Smooth muscle cell (in vitro differentiated cells): ENCODE results near the gene NPAS3. TPM values are rescaled to one million over a fixed set of nuclear protein-coding genes. Genes with fewer than 3 reads are reported as not detected.

ENCODE experiments used
- DNase-seq: peaks from one replicate; lab custom pipeline; 2025; ENCODE audit not compliant: unreplicated experiment; lab: John Stamatoyannopoulos, UW
- H2AFZ ChIP-seq: fragments of 200-600 bp; sonication (generic); 2 replicates; pipeline ENCODE4 v1.6.0; 2016; ENCODE audit warnings: antibody characterized with exemption, low read depth, mild to moderate bottlenecking
- H3F3A ChIP-seq: fragments of 200-600 bp; sonication (generic); 2 replicates; pipeline ENCODE4 v1.6.0; 2017; ENCODE audit warnings: antibody characterized with exemption, low read depth
- H3K27ac ChIP-seq: fragments of 200-600 bp; sonication (generic); 2 replicates; pipeline ENCODE4 v1.5.1; 2016; ENCODE audit warnings: low read depth, mild to moderate bottlenecking
- H3K27me3 ChIP-seq: fragments of 200-600 bp; sonication (generic); 2 replicates; pipeline ENCODE4 v1.6.1; 2016; ENCODE audit warnings: low read depth, mild to moderate bottlenecking
- H3K36me3 ChIP-seq: fragments of 200-600 bp; sonication (generic); 2 replicates; pipeline ENCODE4 v1.5.1; 2016; ENCODE audit warnings: low read depth
- H3K4me1 ChIP-seq: fragments of 200-600 bp; sonication (generic); 2 replicates; pipeline ENCODE4 v1.5.1; 2016; ENCODE audit warnings: low read depth
- H3K4me2 ChIP-seq: fragments of 200-600 bp; sonication (generic); 2 replicates; pipeline ENCODE4 v1.6.0; 2016; ENCODE audit warnings: mild to moderate bottlenecking
- H3K4me3 ChIP-seq: fragments of 200-600 bp; sonication (generic); 2 replicates; pipeline ENCODE4 v1.5.1; 2016; ENCODE audit warnings: mild to moderate bottlenecking
- H3K79me2 ChIP-seq: fragments of 200-600 bp; sonication (generic); 2 replicates; pipeline ENCODE4 v1.6.0; 2016; ENCODE audit warnings: low read depth, mild to moderate bottlenecking
- H3K9ac ChIP-seq: fragments of 200-600 bp; sonication (generic); 2 replicates; pipeline ENCODE4 v1.6.0; 2016; ENCODE audit warnings: low read depth
- H3K9me3 ChIP-seq: fragments of 200-600 bp; sonication (generic); replicated peaks from 2 replicates; pipeline ENCODE4 v1.5.1; 2016; ENCODE audit warnings: low read depth
- H4K20me1 ChIP-seq: fragments of 200-600 bp; sonication (generic); 2 replicates; pipeline ENCODE4 v1.6.0; 2016; ENCODE audit warnings: low read depth
- CTCF ChIP-seq: fragments of 200-600 bp; sonication (generic); IDR thresholded peaks from 2 replicates; pipeline ENCODE4 v1.5.1; 2017; ENCODE audit warnings: borderline replicate concordance, mild to moderate bottlenecking, antibody characterized with exemption; ENCODE audit not compliant: insufficient read depth, poor library complexity, severe bottlenecking
- WGBS: methylation state at CpG from one replicate; pipeline ENCODE4 v1.1.7; 2016; ENCODE audit warnings: low lambda C conversion rate; 5-methylcytosine and 5-hydroxymethylcytosine counted together
- polyA plus RNA-seq: library from polyadenylated mRNA; unstranded; fragments of >200 nt; fragmentation: Nextera tagmentation; extraction: Ambion mirVana; gene quantifications from 2 replicates; pipeline ENCODE4 v1.2.1, GENCODE V29; 2016
- total RNA-seq: library from RNA; depleted of rRNA; stranded (reverse); fragments of >200 nt; gene quantifications from 2 replicates; pipeline ENCODE4 v1.2.3, GENCODE V29; 2014

NPAS3 gene
- total and polyA plus RNA-seq, 2 experiments from 2014 or later: 0.79 to 2.0 TPM

- no peaks in the 10 kb centered on the region for H3F3A ChIP-seq
- no peak overlapping the region for H3K4me2 ChIP-seq
- no peaks in the 10 kb centered on the region for H3K27me3 ChIP-seq
- WGBS: 92% methylated on average over 6 of the region's 6 CpGs
- H3K36me3 ChIP-seq: no peaks in the 10 kb centered on the region
- no peaks in the 10 kb centered on the region for H3K4me1 ChIP-seq
- no peak overlapping the region for H2AFZ ChIP-seq
- no peak for DNase-seq
- H3K9me3 ChIP-seq: no peaks in the 10 kb centered on the region
- no peak overlapping the region for H3K4me3 ChIP-seq
- no peak overlapping the region for H3K9ac ChIP-seq
- no peak overlapping the region for H3K27ac ChIP-seq
- no peaks in the 10 kb centered on the region for H4K20me1 ChIP-seq
- no peak for TF ChIP-seq CTCF
- H3K79me2 ChIP-seq: no peaks in the 10 kb centered on the region
These were observed 588.5 kb downstream of the NPAS3 start for GRCh38 chr14:33527023-33527634.

GRCh38 chr14:33528655-33529054, 590.0 kb downstream of the NPAS3 start:
- DNase-seq: no peak
- no peaks in the 10 kb centered on the region for H3K4me1 ChIP-seq
- H3K9ac ChIP-seq: no peak overlapping the region
- H3K79me2 ChIP-seq: no peaks in the 10 kb centered on the region
- no peaks in the 10 kb centered on the region for H3K9me3 ChIP-seq
- H3K27ac ChIP-seq: no peak overlapping the region
- no peak for TF ChIP-seq CTCF
- no peak overlapping the region for H2AFZ ChIP-seq
- no peaks in the 10 kb centered on the region for H4K20me1 ChIP-seq
- H3F3A ChIP-seq: no peaks in the 10 kb centered on the region
- 93% methylated on average over 4 of the region's 4 CpGs for WGBS
- no peak overlapping the region for H3K4me2 ChIP-seq
- H3K4me3 ChIP-seq: no peak overlapping the region
- no peaks in the 10 kb centered on the region for H3K27me3 ChIP-seq
- no peaks in the 10 kb centered on the region for H3K36me3 ChIP-seq

- no peaks in the 10 kb centered on the region for H3K27me3 ChIP-seq
- DNase-seq: no peak
- H3K79me2 ChIP-seq: no peaks in the 10 kb centered on the region
- no peak overlapping the region for H3K4me2 ChIP-seq
- no peak overlapping the region for H3K9ac ChIP-seq
- H4K20me1 ChIP-seq: no peaks in the 10 kb centered on the region
- H3K27ac ChIP-seq: no peak overlapping the region
- H3K4me3 ChIP-seq: no peak overlapping the region
- H2AFZ ChIP-seq: no peak overlapping the region
- H3F3A ChIP-seq: no peaks in the 10 kb centered on the region
- H3K4me1 ChIP-seq: no peaks in the 10 kb centered on the region
- WGBS: 89% methylated on average over 11 of the region's 11 CpGs
- TF ChIP-seq CTCF: no peak
- no peaks in the 10 kb centered on the region for H3K9me3 ChIP-seq
- H3K36me3 ChIP-seq: no peaks in the 10 kb centered on the region
These were observed 591.4 kb downstream of the NPAS3 start for GRCh38 chr14:33529787-33530757.
